Measurements from ENCODE around the gene DNASE2. TPM values are rescaled to one million over a fixed set of nuclear protein-coding genes. Genes with fewer than 3 reads are reported as not detected.
"Not testable (repeated sequence)": the region's sequence is repeated elsewhere in the genome, so short reads cannot be mapped to it uniquely, and the experiment has no call there.

The DNASE2 gene
- total RNA-seq (2014; rRNA removed; shearing (Covaris generic)), result 61.3 and 74.4 TPM in 2 replicates

GRCh38 chr19:12881172-12881808 lies at the start of gene DNASE2:
Gene DNASE2 (minus strand): TSS chr19:12881449. CDS start chr19:12881375, 74 bp downstream.
- peak; percentile 92 for DNase-seq (ENCODE audit: low spot score)

- no peak for DNase-seq (ENCODE audit: low spot score)
These were observed 48.9 kb upstream of the DNASE2 start for GRCh38 chr19:12930002-12930645.

- DNase-seq (ENCODE audit: low spot score), result no peak
These were observed 43.5 kb upstream of the DNASE2 start for GRCh38 chr19:12924621-12925310.

- DNase-seq (ENCODE audit: low spot score), result no peak
These were observed 41.7 kb upstream of the DNASE2 start for GRCh38 chr19:12922959-12923358.

- DNase-seq (ENCODE audit: low spot score), result no peak
These were observed 39.8 kb upstream of the DNASE2 start for GRCh38 chr19:12921047-12921446.

- DNase-seq (ENCODE audit: low spot score), result no peak
These were observed 37.0 kb upstream of the DNASE2 start for GRCh38 chr19:12918253-12918652.

- DNase-seq (ENCODE audit: low spot score), result not testable (repeated sequence)
These were observed 34.6 kb upstream of the DNASE2 start for GRCh38 chr19:12915860-12916259.

- DNase-seq (ENCODE audit: low spot score), result no peak
These were observed 32.8 kb upstream of the DNASE2 start for GRCh38 chr19:12913851-12914690.

GRCh38 chr19:12913011-12913561 lies 31.8 kb upstream of the DNASE2 start:
- no peak for DNase-seq (ENCODE audit: low spot score)

GRCh38 chr19:12912571-12912970 lies 31.3 kb upstream of the DNASE2 start:
- no peak for DNase-seq (ENCODE audit: low spot score)

GRCh38 chr19:12907166-12907565 lies 25.9 kb upstream of the DNASE2 start:
- DNase-seq (ENCODE audit: low spot score), result no peak

- DNase-seq (ENCODE audit: low spot score), result no peak
These were observed 18.8 kb upstream of the DNASE2 start for GRCh38 chr19:12899891-12900518.

- DNase-seq (ENCODE audit: low spot score), result no peak
These were observed 15.2 kb upstream of the DNASE2 start for GRCh38 chr19:12896460-12896859.

GRCh38 chr19:12893582-12893981 lies 12.3 kb upstream of the DNASE2 start:
- no peak for DNase-seq (ENCODE audit: low spot score)

GRCh38 chr19:12891553-12892021 lies 10.3 kb upstream of the DNASE2 start:
- no peak for DNase-seq (ENCODE audit: low spot score)

- DNase-seq (ENCODE audit: low spot score), result peak; percentile 99
These were observed 9.7 kb upstream of the DNASE2 start, which contains the start of gene GCDH for GRCh38 chr19:12890787-12891552. Gene GCDH (plus strand): TSS chr19:12891160. CDS start chr19:12891305, 145 bp downstream.

GRCh38 chr19:12890299-12890786 lies 9.1 kb upstream of the DNASE2 start:
- DNase-seq (ENCODE audit: low spot score), result not testable (repeated sequence)

GRCh38 chr19:12888006-12888603 lies 6.9 kb upstream of the DNASE2 start:
- no peak for DNase-seq (ENCODE audit: low spot score)

GRCh38 chr19:12886969-12887747 lies 5.9 kb upstream of the DNASE2 start, which contains the start of gene KLF1:
Gene KLF1 (minus strand): TSS chr19:12887201. CDS start chr19:12887140, 61 bp downstream.
- no peak for DNase-seq (ENCODE audit: low spot score)

Data from A172 (cell line).